GM10248 (cell line): Measurements from ENCODE around the gene MAD2L2.

Experiments used
- CTCF ChIA-PET: fragments of 300-600 bp; sonication (Branson Sonifier 250); formaldehyde crosslinking; extraction: SDS; loops from one replicate; lab custom pipeline; 2021; ENCODE audit warnings: antibody characterized with exemption; lab: Yijun Ruan, JAX
- POLR2A ChIA-PET: fragments of 350-650 bp; sonication (Branson Sonifier 250); formaldehyde crosslinking; extraction: SDS; loops from one replicate; lab custom pipeline; 2020; ENCODE audit warnings: antibody characterized with exemption; lab: Yijun Ruan, JAX
- DNase-seq: peaks from one replicate; pipeline ENCODE4 v3.0.0; 2012; ENCODE audit errors: extremely low spot score
- TF ChIP-seq, protein P1 (sequence below): IDR thresholded peaks from 2 replicates; pipeline ENCODE4 v1.5.1; 2012; ENCODE audit warnings: mild to moderate bottlenecking, low read depth; ENCODE audit errors: extremely low read depth, missing control alignments, control extremely low read depth

The MAD2L2 gene

DNA sequence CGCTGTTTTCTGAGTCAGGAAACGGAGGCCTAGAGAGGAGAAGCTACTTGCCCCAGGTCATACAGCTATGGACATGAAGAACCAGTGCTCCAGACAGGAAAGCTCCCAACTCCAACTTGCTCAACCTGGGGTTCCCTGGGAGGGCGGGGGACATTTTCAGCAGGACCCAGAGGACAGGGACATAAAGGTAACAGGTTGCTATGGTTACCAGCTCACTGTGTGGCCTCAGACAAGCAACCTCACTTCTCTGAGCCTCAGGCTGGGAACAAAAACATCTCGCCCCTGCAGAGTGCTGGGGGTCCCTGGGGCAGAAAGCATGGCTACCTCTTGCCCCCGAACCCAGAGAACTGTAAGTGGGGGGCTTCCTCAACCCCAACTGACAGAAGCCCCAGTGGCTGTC, 42.8 kb downstream of the MAD2L2 start:
- CTCF ChIA-PET: interaction anchor here (1.1 to 3.0 kb wide), 5 partner anchors 8 to 601 kb away, joined by 3 to 20 read pairs (median 5); partner anchors contain the start of gene FBXO6
- POLR2A ChIA-PET: no interaction called here
- DNase-seq: no peak
- TF ChIP-seq, protein P1, sequence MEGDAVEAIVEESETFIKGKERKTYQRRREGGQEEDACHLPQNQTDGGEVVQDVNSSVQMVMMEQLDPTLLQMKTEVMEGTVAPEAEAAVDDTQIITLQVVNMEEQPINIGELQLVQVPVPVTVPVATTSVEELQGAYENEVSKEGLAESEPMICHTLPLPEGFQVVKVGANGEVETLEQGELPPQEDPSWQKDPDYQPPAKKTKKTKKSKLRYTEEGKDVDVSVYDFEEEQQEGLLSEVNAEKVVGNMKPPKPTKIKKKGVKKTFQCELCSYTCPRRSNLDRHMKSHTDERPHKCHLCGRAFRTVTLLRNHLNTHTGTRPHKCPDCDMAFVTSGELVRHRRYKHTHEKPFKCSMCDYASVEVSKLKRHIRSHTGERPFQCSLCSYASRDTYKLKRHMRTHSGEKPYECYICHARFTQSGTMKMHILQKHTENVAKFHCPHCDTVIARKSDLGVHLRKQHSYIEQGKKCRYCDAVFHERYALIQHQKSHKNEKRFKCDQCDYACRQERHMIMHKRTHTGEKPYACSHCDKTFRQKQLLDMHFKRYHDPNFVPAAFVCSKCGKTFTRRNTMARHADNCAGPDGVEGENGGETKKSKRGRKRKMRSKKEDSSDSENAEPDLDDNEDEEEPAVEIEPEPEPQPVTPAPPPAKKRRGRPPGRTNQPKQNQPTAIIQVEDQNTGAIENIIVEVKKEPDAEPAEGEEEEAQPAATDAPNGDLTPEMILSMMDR: no peak

DNA sequence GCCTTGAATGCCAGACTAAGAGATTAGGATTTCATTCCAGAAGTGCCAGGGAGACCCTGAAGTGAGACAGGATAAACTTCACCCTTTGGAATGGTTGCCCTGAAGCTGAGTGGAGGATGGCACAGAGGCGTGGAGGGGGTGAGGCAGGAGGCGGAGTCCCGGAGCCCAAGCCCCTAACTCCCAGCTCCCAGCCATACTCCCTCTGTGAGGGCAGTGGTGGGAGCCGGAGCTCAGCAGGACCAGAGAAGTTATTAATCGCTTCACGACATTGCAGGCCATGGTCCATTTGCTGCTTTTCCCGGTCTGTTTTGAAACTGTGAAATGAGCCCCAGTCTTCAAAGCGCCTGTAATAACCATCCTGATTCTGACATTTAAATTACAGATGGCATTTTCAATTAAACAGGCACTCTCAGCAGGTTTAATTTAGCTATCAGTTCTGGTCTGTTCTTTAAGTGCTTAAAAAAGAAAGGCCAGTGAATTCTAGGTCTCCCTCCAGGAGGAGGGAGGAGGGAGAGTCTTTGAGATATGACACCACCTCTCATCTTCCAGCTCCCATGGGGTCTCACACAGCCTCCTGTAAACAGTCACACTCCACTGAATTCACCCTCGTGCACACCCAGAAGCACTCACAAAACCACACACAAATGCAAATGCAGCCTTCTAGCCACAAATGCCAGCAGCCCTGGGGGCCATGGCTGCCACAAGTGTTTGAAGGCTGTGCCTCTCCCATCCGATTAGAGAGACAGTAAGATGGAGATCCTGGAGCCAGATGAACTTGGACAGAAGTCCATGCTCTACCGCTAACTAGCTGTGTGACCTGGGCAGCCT, 46.4 kb downstream of the MAD2L2 start:
- POLR2A ChIA-PET: interaction anchor here (0.5 kb wide), 1 partner anchor 385 kb away, joined by 6 read pairs; the partner anchor contains the start of gene MIIP
- no peak for DNase-seq
- TF ChIP-seq, protein P1: no peak
- CTCF ChIA-PET: interaction anchor here (1.1 to 5.0 kb wide), 7 partner anchors 8 to 597 kb away, joined by 3 to 25 read pairs (median 5); partner anchors contain the start of gene FBXO6

DNA sequence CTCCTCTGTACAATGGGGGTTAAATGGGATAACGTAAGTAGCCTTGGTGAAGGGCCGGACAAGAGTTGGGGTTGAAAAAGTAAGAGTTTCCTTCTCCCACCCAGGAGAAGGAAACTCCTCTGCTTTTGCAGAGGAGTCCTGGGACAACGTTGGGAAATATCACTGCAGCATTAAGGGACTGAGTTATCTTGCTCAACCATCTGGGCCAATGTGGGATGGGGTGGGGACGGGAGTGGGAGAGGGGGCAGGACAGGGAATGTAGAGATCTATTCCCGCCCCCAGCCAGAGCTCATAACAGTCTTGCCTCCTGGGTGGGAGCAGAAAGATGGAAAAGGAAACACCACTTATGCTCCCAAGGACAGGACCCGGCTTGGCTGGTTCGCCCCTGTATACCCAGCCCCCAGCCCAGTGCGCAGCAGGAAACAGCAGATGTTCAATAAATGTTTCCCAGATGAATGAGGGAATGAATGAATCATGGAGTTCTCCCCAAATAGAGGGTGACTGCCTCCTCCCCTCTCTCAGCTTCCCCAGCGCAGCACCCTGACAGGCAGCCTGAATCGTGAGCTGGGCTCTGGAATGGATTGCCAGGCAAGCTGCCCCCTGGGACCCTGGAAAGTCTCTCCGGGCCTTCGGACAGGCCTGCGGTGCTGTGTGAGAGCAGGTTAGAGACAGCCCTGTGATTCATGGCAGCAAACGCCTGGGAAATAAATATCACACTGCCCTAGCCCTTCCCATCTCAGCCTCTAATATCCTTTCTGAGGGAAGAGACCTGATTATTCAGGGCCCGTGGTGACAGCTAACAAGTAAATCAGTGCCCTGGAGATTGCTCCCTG, 51.5 kb downstream of the MAD2L2 start:
- POLR2A ChIA-PET: no interaction called here
- no peak for DNase-seq
- TF ChIP-seq, protein P1: no peak
- CTCF ChIA-PET: interaction anchor here (1.5 kb wide), 1 partner anchor 592 kb away, joined by 4 read pairs; no protein-coding TSS in a partner anchor

DNA sequence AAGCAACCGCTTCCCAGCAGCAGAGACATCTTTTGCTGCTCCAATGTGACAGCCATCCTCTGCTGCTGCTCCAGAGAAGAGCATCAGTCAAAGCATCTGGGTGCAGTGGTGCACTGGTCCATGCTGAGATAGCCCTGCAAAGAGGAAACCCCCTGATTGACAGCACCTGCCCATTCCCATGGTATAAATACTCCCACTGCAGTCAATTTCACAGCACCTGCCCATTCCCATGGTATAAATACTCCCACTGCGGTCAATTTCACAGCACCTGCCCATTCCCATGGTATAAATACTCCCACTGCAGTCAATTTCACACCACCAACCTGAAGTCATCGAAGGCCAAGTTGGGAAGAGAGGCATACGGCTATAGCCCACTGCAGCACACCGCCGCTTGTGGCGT, 52.2 kb downstream of the MAD2L2 start:
- ChIA-PET POLR2A (no interaction called here), CTCF (interaction anchor here (1.0 to 1.5 kb wide), 2 partner anchors 591 kb away, joined by 4 read pairs; no protein-coding TSS in a partner anchor)
- DNase-seq: no peak
- TF ChIP-seq, protein P1: no peak

DNA sequence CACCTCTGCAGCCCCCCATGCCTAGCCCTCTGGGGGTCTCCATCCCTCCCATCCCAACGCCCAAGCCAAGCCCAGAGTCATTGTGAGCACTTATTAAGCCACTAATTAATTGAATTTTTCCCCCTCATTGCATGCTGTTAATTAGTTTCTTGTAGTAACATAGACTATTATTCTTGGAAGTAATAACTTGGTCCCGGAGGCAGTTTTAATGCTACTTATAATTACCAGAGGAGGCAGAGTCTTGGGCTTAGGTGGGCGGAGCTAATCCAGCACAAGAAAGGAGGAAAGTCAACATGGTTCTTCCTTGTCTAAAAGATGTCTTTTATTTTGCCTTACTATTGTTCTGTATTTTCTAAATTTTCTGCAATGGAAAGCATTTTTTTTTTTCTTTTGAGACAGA, 54.4 kb downstream of the MAD2L2 start:
- no peak for DNase-seq
- CTCF ChIA-PET: interaction anchor here (1.3 kb wide), 1 partner anchor 19 kb away, joined by 6 read pairs; no protein-coding TSS in a partner anchor
- POLR2A ChIA-PET: no interaction called here
- TF ChIP-seq, protein P1: no peak
